ENCODE measurements around the gene CXCL5.

GRCh38 chr4:73970011-73970410, 28.5 kb downstream of the CXCL5 start:
- TF ChIP-seq CTCF (IDR thresholded peaks at IDR 0.05; ENCODE audit: insufficient read depth, low read depth, low read length) (no peak), EZH2 (IDR thresholded peaks at IDR 0.05; ENCODE audit: insufficient read depth, low read length) (no peak)
